M059J (cell line): ENCODE data around the gene TMEM151A. TPM values are rescaled to one million over a fixed set of nuclear protein-coding genes. Genes with fewer than 3 reads are reported as not detected.

ENCODE experiments used
- DNase-seq: peaks from one replicate; pipeline ENCODE4 v3.0.0-alpha.2; 2012; ENCODE audit warnings: low read depth
- total RNA-seq: library from RNA; depleted of rRNA; stranded (reverse); fragments of >200 nt; shearing (Covaris generic); gene quantifications from 2 replicates; pipeline ENCODE4 v1.2.3, GENCODE V29; 2014

Gene TMEM151A
- total RNA-seq, 1 experiment from 2014 or later = not detected

DNA sequence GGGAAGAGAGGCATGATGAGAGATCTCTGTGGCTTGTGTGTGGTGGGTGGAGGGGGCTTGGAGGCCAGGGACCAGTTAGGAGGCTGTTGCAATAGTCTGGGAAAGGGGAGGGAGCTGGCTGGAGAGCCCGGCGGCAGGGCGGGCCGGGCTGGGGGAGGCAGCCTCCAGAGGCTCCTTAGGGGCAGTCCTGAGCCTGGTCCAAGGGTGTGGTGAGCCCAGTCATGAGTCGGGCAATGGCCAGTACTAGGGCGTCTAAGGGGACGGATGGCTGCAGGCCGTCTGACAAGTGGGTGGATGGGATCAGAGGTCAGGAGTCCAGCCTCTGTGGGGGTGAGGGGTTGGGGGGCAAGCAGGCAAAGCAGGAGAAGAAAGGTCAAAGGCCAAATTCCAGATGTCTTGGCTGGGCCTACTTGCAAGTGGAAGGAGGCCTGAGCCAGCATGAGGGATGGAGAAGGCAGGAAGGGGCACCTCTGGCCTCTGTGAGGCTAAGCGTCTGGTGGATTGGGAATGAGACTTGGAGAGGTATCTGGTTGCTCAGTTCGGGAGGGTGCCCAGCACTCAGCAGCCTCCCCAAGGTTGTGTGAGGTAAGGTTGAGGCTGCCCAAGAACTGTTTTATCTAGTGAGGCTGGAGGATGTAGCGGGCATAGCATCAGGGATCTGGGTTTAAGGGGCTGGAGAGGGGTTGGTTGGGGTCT, 31.2 kb downstream of the TMEM151A start:
- no peak for DNase-seq

DNA sequence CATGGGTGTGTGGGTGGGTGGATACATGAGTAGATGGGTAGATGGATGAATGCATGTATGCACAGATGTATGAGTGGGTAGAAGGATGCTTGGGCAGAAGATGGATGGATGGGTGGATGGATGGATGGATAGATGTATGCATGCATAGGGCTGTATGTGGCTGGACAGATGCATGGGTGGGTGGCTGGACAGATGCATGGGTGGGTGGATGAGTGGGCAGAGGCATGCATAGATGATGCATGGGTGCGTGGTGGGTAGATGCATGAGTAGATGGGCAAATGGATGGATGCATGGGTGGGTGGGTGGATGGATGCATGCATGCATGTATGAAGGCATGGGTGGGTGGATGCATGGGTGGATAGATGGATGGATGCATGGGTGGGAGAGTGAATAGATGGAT, 32.0 kb downstream of the TMEM151A start:
- no peak for DNase-seq

DNA sequence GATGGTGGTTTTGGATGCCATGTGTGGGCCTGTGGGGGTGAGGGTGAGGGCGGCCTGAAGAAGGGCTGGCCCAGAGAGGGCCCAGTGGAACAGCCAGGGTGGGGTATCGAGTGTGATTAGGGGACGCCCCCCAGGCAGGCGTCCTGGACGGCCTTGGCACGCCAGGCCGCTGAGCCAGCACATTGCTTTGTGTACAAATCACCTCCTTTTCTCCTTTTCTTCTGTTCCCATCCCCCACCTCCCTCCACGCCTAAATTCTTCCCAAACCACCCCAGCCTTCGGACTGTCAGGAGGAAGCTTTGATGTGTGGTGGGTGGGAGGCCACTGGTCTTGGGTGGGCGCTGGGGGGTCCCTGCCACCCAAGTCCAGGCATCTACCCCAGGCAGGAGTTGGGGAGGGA, 33.0 kb downstream of the TMEM151A start:
- no peak for DNase-seq

DNA sequence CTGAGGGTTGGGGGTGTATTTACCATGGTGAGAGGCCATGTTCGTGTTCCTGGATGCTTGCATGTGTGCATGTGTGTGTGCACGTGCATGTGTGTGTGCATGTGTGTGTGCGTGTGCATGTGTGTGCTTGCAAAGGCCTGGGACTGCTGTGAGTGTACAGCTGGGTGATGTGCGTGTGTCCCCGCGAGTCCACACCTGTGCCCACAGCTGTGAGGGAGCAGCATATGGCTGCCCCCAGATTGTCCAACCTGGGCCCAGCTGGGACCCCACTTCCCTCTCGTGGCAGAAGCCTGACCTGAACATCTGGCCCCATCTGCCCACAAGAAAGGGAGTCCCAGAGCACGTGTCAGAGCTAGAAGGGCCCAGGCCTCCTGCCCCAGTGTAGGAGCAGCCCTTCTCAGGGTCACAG, 33.6 kb downstream of the TMEM151A start:
- no peak for DNase-seq

GRCh38 chr11:66326261-66327111, 34.8 kb downstream of the TMEM151A start:
- DNase-seq = peak; percentile 40

DNA sequence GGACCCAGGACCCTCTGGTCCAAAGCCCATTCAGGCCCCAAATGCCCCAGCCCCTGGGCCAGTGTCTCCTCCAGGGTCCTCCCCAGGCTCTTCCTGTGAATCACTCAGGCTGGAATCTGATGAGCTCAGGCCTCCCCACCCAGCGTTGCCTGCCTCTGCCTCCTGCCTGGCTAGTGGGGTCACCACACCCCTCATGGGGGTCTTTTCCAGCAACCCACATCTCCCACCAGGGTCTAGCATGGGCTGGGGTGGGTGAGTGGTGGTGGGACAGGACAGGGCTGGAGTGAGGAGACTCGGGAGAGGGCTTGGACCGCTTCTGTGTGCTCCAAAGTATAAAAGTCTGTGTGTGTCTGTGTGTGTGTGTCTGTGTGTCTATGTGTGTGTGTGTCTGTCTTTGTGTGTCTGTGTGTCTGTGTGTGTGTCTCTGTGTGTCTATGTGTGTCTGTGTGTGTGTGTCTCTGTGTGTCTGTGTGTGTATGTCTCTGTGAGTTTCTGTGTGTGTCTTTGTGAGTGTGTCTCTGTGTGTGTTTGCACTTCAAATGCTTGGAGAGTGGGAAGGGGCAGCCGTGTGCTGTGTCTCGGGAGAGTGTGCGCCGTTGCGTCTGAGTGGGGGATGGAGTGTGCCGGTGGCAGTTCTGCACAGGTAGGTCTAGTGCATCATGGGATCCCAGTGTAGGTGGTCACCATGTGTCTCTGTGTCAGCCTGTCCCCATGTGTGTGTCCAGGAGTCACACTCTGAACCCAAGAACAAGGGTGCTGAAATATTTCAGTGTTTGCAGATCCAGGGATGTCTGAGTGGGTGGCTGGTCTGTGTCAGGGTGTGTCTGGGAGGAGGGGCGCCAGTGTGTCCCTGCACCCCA, 35.7 kb downstream of the TMEM151A start:
- peak; percentile 57 for DNase-seq

DNA sequence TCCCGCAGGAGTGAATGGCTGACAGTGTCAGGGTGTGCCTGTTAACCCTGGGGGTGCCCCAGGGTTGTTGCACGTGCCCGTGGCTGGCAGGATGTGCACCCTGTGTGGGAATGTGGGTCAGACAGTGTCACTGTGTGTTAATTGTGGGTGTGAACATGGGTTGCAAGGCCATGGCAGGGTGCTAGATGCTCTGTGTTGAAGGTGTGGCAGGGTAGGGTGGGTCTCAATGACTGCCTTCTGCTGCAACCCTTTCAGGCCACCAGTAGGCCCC, 36.3 kb downstream of the TMEM151A start:
- DNase-seq = no peak

DNA sequence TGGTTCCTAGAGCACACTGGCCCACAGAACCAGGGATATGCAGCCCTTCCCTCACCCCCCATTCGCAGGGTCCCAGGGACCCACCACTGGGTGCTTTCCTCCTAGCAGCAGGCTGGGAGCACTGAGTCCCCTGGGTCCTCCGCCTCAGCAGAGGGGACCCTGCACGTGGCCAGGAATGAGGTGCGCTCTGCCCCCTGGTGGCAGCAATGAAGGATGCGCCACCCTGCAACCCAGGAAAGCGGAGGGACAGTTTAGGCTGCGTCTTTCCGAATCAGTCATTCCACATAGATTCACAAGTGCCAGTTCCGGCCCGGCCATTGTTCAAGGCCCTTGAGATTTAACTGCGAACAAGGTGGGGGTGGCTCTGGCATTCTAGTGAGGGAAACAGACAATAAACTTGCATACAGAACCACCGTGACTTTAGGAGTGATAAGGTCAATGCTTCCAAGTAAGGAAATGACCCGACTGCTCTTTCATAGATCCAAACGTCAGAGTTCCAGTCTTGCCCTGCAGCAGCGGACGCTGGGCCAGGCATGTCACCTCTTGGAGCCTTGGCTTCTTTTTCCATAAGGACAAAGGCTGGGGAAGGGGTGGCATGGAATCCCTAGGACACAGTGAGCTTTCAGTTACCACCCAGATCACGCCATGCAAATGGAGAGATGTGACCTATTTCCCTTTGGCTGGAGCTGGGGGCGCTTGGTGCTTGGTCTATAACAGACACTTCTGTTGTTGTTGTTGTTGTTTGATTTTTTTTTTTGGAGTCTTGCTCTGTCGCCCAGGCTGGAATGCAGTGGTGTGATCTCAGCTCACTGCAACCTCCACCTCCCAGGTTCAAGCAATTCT, 36.8 kb downstream of the TMEM151A start:
- peak; percentile 71 for DNase-seq

- no peak for DNase-seq
Measured at GRCh38 chr11:66329165-66329673, 37.5 kb downstream of the TMEM151A start.

DNA sequence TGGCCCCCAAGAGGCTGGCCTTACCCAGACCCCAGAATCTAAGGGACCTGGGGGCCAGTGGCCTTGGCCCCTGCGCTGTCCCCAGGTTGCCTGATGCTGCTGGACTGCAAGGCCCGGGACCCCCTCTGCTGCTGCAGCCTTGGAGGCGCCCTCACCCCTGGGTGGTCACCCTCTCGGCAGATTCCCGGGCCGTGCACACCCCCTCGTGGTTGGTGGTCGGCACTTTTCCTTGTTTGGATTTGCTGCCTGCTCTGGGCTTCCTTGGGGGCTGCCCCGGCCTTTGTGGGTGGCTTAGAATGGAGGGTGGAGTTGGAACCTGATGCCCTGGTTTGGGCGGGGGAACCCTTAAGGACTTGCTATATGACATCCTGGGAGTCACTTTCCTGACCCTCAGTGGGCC, 39.2 kb downstream of the TMEM151A start:
- DNase-seq = no peak

GRCh38 chr11:66331542-66332370, 40.1 kb downstream of the TMEM151A start:
- DNase-seq = no peak

- DNase-seq = no peak
Measured at GRCh38 chr11:66332371-66333219, 40.9 kb downstream of the TMEM151A start.

DNA sequence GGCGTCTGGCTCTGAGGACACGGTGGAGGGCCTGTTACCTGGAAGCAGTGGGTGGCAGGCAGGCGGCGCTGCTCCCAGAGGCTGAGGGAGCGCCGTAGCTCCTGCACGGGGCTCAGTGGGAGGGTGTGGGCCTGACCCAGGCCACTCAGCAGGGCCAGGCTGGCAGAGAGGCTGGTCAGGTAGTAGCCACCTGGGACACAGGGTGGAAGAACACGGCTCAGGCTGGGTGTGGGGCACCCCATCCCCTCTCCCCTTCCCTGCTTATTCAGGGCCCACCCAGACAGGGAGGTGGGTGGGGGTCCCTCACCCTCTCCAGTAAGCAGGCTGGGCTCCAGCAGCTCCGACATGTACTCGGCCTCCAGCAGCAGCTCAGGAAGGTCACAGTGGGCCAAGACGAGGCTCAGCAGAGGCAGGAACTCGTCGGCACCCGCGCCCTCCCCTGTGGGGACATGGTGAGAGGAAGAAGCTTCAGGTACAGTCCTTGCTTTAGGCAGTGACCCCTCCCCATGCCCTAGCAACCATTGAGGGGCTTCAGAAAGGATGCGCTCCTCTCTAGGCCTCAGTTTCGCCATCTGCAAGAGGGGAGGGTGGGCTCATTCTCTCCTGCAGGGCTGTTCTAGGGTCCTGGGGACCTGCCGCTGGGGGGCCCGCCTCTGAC, 41.7 kb downstream of the TMEM151A start:
- DNase-seq = no peak

DNA sequence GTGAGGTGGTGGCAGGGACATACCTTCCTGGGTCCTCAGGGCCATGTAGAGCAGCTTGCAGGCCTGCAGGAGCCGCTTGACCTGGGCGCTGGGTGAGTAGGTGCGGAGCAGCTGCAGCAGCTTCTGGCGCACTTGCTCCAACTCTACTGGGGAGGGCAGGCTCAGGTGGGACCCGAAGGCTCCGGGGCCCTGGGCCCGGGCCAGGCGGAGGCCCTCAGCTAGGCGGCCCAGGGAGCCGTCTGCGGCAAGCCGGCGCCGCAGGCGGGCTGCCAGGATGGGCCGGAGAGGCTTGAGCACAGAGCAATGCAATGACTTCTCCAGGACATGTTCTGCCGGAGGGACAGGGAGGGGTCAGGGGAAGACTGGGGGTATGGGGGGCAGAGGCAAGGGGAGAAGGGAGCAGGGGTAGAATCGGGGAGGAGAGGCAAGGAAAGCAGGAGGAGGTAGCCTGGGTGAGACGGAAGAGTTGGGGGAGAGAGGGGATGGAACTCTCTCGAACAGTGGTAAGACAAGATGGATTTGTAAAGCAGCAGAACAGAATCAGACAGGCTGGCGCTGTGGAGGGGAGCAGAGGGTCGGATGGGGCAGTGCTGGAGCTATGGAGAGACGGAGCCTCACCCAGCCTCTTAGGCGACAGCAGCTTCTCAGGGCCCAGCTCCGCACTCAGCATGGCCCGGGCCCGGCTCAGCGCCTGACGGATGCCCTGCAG, 42.4 kb downstream of the TMEM151A start:
- no peak for DNase-seq

GRCh38 chr11:66334605-66335442, 43.1 kb downstream of the TMEM151A start:
- no peak for DNase-seq

GRCh38 chr11:66335531-66336233, 44.0 kb downstream of the TMEM151A start:
- peak; percentile 82 for DNase-seq
